Inflammatory macrophage (primary cell): ENCODE measurements around the gene TTLL12.

ENCODE experiments used
- DNase-seq, 2 donors: peaks; one replicate each; pipeline ENCODE4 v3.0.0-alpha.2; 2020 to 2022

Gene TTLL12

DNA sequence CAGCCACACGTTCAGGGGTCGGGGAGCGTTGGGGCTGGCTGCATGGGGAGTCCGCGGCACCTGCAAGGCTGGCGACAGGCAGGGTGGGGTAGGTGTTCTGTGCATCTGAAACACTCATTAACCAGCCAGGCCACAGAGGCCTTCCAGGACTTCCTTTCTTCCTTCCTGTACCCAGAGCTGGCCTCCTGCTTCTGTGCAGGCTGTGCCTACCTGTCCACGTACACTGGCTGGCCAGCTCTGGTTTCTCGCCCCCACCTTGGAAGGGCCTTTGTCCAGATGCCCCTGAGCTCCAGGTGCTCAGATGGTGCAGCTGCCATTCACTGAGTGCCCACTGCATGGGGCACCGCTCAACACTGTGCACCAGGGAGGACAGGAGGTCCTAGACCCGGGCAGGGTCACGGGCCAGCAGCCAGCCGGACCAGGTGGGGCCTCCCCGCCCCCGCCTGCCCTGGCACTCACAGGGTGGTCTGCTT, 15.9 kb downstream of the TTLL12 start:
- DNase-seq = no peak

DNA sequence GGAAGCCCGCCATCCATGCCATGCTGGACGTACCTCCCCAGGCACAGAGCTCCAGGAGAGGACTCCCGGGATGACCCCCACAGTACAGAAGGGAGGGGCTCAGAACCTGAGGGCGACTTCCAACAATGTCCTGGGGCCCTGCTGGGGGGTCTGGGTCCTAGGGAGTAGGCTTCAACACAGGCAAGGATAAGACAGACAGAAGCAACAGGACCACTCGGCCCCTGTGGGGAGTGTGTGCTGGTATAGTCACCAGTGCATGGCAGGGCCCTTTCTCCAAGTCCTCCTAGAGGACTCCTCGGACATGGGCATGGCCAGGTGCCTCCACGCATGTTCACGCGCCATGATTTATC, 16.8 kb downstream of the TTLL12 start:
- DNase-seq = no peak

- no peak for DNase-seq
Observed at GRCh38 chr22:43169310-43170130, 17.4 kb downstream of the TTLL12 start.

- no peak for DNase-seq
Observed at GRCh38 chr22:43168471-43169309, 18.2 kb downstream of the TTLL12 start.

DNA sequence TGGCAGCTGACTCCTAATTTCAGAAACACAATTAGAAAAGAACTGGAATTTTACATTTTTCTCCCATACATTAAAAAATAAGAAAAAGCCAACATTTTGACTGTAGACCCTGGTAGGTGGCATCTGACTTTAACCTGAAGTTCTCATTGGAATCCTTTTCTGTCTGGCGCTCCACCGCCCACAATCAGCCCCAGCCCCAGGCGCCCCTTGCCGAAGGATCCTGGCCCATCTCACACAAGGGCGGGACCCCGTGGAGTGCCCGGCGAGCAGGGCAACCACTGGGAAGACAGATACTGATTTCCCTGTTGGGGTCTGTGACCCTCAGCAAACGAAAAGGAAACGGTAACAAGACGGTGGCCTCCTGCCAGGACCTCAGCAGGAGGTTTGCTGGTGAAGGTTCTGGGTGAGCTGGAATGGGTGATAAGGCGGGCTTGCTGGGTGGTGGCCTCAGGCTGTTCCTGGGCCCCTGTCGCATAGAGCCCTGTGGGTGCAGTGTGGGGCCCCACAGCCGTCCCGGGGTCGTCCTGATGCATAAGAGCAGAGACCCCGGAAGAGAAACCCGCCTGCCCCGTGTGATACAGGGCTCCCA, 19.8 kb downstream of the TTLL12 start:
- DNase-seq = no peak

- no peak for DNase-seq
Observed at GRCh38 chr22:43166132-43166930, 20.6 kb downstream of the TTLL12 start.

DNA sequence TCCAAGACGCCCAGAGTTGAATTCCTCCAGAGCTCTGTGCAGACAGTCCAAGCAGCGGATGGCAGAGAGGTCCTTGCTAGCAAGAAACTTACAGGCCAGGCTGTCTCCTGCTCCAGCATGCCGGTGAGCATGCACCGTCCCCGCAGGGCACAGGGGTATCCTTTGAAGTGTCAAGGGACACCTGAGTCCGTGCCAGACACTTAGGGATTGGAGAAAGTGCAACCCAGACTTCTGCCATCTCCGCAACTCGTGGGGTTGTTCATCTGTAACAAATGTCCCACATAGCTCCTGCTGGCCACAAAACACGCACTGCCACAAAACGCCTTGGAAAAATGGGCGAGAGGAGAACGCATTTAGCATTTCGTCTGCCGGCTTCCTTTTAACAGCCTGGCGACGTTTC, 22.3 kb downstream of the TTLL12 start:
- no peak for DNase-seq

- no peak for DNase-seq
Observed at GRCh38 chr22:43163241-43163795, 23.6 kb downstream of the TTLL12 start.

GRCh38 chr22:43162412-43163150, 24.4 kb downstream of the TTLL12 start:
- DNase-seq = no peak

DNA sequence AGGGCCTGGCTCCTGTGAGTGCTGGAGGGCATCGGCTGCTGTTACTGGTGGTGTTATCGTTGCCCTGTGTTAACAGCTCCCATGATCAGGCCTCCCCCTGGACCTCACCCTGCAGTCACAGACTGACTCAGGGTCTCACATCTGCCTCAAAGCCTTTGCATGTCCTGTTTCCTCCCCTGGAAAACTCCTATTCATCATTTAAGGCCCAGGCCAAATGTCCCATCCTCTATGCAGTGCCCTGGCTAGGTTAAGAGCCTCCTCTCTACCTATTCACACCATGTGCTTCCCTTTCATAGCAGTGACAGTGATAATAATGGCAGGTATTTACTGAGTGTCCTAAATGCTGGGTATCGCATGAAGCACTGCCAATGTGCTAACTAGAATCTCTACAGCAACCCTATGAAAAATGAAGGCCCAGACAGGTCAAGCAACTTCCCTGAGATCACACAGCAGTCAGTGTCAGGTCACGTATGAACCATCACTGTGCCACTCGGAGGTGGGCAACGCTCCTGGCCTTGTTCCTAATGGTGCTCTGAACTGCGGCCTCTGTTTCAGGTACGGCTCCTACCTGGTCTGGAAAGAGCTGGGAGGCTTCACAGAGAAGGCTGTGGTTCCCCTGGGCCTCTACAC, 26.3 kb downstream of the TTLL12 start:
- no peak for DNase-seq

DNA sequence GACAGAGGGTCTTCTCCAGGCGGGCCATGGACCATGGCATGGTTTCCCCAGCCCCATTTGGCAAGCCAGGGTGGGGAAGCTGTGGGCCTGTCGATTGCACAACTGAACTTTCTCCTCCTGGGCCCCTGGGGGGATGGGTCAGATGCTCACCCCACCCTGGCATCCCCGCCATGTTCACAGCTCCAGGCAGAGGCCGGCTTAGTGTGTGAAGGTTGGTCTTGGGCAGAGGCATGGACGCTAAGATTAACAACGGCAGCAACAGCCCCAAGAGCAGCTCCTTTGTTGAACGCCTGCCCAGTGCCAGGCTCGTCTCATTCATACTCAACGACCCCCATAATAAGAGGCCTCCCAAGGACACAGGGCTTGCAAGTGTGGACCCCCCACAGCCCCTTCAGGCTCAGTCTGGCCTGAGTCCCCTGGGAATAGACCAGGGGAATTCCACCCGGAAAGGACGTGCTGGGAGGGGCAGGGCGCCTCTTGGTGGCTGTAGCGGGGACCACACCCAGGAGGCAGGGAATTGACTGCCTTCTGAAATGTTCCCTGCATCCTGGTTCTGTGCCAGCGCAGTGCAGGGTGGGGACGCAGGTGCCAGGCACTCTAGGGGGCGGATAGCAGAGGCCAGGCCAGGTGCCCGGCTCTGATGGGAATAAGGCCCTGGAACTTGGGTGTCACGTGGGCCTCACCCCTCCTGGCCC, 27.3 kb downstream of the TTLL12 start:
- DNase-seq = no peak

- DNase-seq = no peak
Observed at GRCh38 chr22:43158778-43159483, 28.0 kb downstream of the TTLL12 start.

- no peak for DNase-seq
Observed at GRCh38 chr22:43157874-43158546, 28.9 kb downstream of the TTLL12 start.

GRCh38 chr22:43156413-43156812, 30.5 kb downstream of the TTLL12 start:
- DNase-seq = no peak

- peak; percentile 44 to 63 for DNase-seq
Observed at GRCh38 chr22:43155789-43156188, 31.1 kb downstream of the TTLL12 start.

- DNase-seq = peak; percentile 84 to 92
Observed at GRCh38 chr22:43154887-43155536, 31.9 kb downstream of the TTLL12 start.

DNA sequence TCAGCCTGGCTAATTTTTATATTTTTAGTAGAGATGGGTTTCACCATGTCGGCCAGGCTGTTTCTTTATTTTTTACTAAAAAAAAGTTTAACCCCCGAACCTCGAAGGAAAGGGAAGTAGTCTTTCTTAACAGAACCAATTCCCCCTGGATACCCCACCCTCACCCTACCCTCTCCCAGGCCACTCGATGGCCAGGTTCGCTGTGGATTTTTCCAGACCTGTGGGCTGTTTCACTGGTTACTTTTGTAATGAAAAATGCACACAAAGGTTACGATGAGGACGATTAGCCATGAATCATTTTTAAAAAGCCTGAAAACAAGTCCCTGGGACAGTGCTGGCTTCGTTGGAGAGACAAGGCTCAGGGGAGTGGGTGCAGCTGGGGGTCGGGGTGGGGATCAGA, 33.0 kb downstream of the TTLL12 start:
- peak; percentile 54 to 60 for DNase-seq

- peak; percentile 56 to 70 for DNase-seq
Observed at GRCh38 chr22:43152357-43153071, 34.4 kb downstream of the TTLL12 start.
